Tibial nerve (tissue), 4 donors: ENCODE data around the gene MUC2. TPM values are rescaled to one million over a fixed set of nuclear protein-coding genes. Genes with fewer than 3 reads are reported as not detected.
"Not testable (repeated sequence)": the region's sequence is repeated elsewhere in the genome, so short reads cannot be mapped to it uniquely, and the experiment has no call there.

Source experiments
- DNase-seq, 2 donors: peaks; one replicate each; pipeline ENCODE4 v3.0.0-alpha.2; 2019; ENCODE audit warnings: low spot score in 2 of 2
- H3K27ac ChIP-seq, 4 donors: fragments of 200-600 bp; sonication (generic) in 3 of 4; one replicate each; pipeline ENCODE4 v1.5.1; 2017 to 2019; ENCODE audit warnings: mild to moderate bottlenecking in 1 of 4
- H3K27me3 ChIP-seq, 2 donors: fragments of 200-600 bp; sonication (generic) in 1 of 2; one replicate each; pipeline versions ENCODE4 v1.5.1 to v1.6.0; 2017 to 2019
- H3K36me3 ChIP-seq, 3 donors: fragments of 200-600 bp; sonication (generic); one replicate each; pipeline ENCODE4 v1.5.1; 2018 to 2019
- H3K4me1 ChIP-seq, 4 donors: fragments of 200-600 bp; sonication (generic) in 3 of 4; one replicate each; pipeline ENCODE4 v1.5.1; 2017 to 2019
- H3K4me3 ChIP-seq, 4 donors: fragments of 200-600 bp; sonication (generic) in 3 of 4; one replicate each; pipeline ENCODE4 v1.5.1; 2017 to 2019; ENCODE audit warnings: mild to moderate bottlenecking in 1 of 4, moderate library complexity in 1 of 4
- H3K9me3 ChIP-seq, 4 donors: fragments of 200-600 bp; sonication (generic) in 3 of 4; one replicate each; pipeline ENCODE4 v1.5.1; 2017 to 2019
- EP300 ChIP-seq, 2 donors: sonication (generic); formaldehyde crosslinking; IDR thresholded peaks; one replicate each; pipeline ENCODE4 v1.6.1; 2017; ENCODE audit warnings: antibody characterized with exemption in 2 of 2, mild to moderate bottlenecking in 1 of 2
- POLR2A ChIP-seq, 2 donors: fragments of 450-650 bp; IDR thresholded peaks; one replicate each; pipeline ENCODE4 v1.6.1; 2017; ENCODE audit warnings: antibody characterized with exemption in 2 of 2, mild to moderate bottlenecking in 2 of 2, moderate library complexity in 2 of 2
- WGBS, 2 donors: methylation state at CpG; one replicate each; pipeline ENCODE4 v1.1.5; 2018; 5-methylcytosine and 5-hydroxymethylcytosine counted together
- total RNA-seq, 4 donors: library from RNA; depleted of rRNA; stranded (reverse); fragments of >200 nt; gene quantifications; one replicate each; pipeline ENCODE4 v1.1.0, GENCODE V29; 2016
- TF ChIP-seq, protein P1 (sequence below), 5 experiments: fragments of 200-600 bp in 3 of 5; fragments of 450-650 bp in 2 of 5; sonication (generic) in 3 of 5; IDR thresholded peaks; one replicate each; pipeline ENCODE4 v1.5.1; 2016 to 2019; ENCODE audit warnings: antibody characterized with exemption in 5 of 5, mild to moderate bottlenecking in 3 of 5, moderate library complexity in 2 of 5

Gene MUC2
- total RNA-seq, 4 donors from 2014 or later = not detected

DNA sequence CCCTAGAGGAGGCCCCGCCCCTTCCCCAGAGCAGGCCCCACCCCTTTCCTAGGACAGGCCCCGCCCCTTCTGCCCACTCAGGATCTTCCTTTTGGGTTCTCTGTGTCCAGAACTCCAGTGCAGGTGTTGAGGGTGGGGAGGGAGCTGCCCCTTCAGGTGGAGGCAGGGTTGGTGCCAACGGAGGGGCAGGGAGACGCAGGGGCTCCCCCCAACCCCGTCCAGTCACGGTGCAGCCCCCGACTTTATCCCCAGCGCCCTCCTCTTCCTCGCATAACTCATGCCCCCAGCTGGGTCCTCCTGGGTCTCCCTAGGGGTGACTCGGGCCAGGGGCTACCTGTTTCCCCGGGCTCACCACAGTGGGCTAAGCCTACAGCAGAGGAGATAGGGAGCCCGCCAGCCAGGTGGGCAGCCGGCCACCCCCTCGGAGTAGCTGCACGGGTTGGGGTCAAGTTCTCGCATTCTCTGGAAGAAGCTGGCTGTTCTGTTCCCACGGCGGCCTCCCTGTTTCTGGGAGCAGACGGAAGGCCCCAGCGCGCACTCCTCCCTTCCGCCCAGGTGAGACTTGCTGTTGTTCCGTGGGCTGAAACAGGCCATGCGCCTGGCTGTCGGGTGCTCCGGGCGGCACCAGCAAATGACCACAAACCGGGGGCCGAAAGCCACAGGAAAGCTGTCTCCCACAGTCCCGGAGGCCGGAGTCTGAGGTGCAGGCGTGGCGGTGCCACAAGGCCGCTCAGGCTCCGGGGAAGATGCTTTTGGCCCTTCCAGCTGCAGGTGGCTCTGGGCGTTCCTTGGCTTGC lies 38.9 kb downstream of the MUC2 start:
- peak in 1 of 2 donors; percentile 8 for DNase-seq
- TF ChIP-seq, protein P1, sequence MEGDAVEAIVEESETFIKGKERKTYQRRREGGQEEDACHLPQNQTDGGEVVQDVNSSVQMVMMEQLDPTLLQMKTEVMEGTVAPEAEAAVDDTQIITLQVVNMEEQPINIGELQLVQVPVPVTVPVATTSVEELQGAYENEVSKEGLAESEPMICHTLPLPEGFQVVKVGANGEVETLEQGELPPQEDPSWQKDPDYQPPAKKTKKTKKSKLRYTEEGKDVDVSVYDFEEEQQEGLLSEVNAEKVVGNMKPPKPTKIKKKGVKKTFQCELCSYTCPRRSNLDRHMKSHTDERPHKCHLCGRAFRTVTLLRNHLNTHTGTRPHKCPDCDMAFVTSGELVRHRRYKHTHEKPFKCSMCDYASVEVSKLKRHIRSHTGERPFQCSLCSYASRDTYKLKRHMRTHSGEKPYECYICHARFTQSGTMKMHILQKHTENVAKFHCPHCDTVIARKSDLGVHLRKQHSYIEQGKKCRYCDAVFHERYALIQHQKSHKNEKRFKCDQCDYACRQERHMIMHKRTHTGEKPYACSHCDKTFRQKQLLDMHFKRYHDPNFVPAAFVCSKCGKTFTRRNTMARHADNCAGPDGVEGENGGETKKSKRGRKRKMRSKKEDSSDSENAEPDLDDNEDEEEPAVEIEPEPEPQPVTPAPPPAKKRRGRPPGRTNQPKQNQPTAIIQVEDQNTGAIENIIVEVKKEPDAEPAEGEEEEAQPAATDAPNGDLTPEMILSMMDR (IDR thresholded peaks at IDR 0.05) = no peak
- no peak for TF ChIP-seq EP300 (IDR thresholded peaks at IDR 0.05)
- no peak for TF ChIP-seq POLR2A (IDR thresholded peaks at IDR 0.05)
- Histone ChIP-seq H3K27ac (no peak overlapping the region), H3K9me3 (no peaks in the 10 kb centered on the region), H3K27me3 (peaks cover 0 to 10% of the 10 kb centered on the region in 2 donors), H3K4me3 (no peak overlapping the region), H3K4me1 (no peaks in the 10 kb centered on the region), H3K36me3 (no peaks in the 10 kb centered on the region)
- WGBS, 2 donors = 74 to 78% methylated on average over 24 to 34 of the region's 36 CpGs

DNA sequence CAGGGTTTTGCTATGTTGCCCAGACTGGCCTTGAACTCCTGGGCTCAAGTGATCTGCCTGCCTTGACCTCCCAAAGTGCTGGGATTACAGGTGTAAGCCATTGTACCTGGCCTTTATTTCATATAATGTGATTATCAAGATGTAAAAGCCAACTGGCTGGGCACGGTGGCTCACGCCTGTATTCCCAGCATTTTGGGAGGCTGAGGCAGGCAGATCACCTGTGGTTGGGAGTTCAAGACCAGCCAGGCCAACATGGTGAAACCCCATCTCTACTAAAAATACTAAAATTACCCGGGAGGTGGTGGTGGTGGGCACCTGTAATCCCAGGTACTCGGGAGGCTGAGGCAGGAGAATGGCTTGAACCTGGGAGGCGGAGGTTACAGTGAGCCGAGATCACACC lies 40.6 kb downstream of the MUC2 start:
- not testable (repeated sequence) for DNase-seq, H3K27ac ChIP-seq, H3K9me3 ChIP-seq, H3K36me3 ChIP-seq, H3K4me3 ChIP-seq, H3K4me1 ChIP-seq
- H3K27me3 ChIP-seq = peaks cover 0 to 15% of the 10 kb centered on the region in 2 donors
- 87 to 89% methylated on average over 6 of the region's 6 CpGs for WGBS, 2 donors

- no peak overlapping the region for H3K4me3 ChIP-seq
- WGBS, 2 donors = 86 to 87% methylated on average over 12 of the region's 12 CpGs
Measured at GRCh38 chr11:1116104-1116503, 41.4 kb downstream of the MUC2 start.

GRCh38 chr11:1116666-1117390 lies 42.2 kb downstream of the MUC2 start:
- H3K36me3 ChIP-seq = no peaks in the 10 kb centered on the region
- peaks cover 0 to 23% of the 10 kb centered on the region in 2 donors for H3K27me3 ChIP-seq
- DNase-seq = no peak
- H3K4me3 ChIP-seq = no peak overlapping the region
- no peaks in the 10 kb centered on the region for H3K4me1 ChIP-seq
- no peak overlapping the region for H3K27ac ChIP-seq
- TF ChIP-seq POLR2A (IDR thresholded peaks at IDR 0.05) = no peak
- TF ChIP-seq, protein P1 (IDR thresholded peaks at IDR 0.05) = no peak
- no peaks in the 10 kb centered on the region for H3K9me3 ChIP-seq
- WGBS, 2 donors = 60 to 63% methylated on average over 23 of the region's 23 CpGs

More at GRCh38 chr11:1116104-1116503, 41.4 kb downstream of the MUC2 start:
- H3K4me1 ChIP-seq = no peaks in the 10 kb centered on the region
- no peak overlapping the region for H3K27ac ChIP-seq
- no peak for TF ChIP-seq EP300 (IDR thresholded peaks at IDR 0.05)
- TF ChIP-seq, protein P1 (IDR thresholded peaks at IDR 0.05) = no peak
- no peak for TF ChIP-seq POLR2A (IDR thresholded peaks at IDR 0.05)
- H3K27me3 ChIP-seq = peaks cover 0 to 23% of the 10 kb centered on the region in 2 donors
- H3K9me3 ChIP-seq = no peaks in the 10 kb centered on the region
- DNase-seq = no peak
- no peaks in the 10 kb centered on the region for H3K36me3 ChIP-seq

- Histone ChIP-seq H3K4me3 (no peak overlapping the region), H3K27me3 (peaks cover 0 to 23% of the 10 kb centered on the region in 2 donors), H3K9me3 (no peaks in the 10 kb centered on the region), H3K4me1 (no peaks in the 10 kb centered on the region), H3K27ac (no peak overlapping the region), H3K36me3 (no peaks in the 10 kb centered on the region)
- 68 to 79% methylated on average over 6 of the region's 6 CpGs for WGBS, 2 donors
- DNase-seq = no peak
- TF ChIP-seq EP300 (IDR thresholded peaks at IDR 0.05) (no peak), POLR2A (IDR thresholded peaks at IDR 0.05) (no peak)
- TF ChIP-seq, protein P1 (IDR thresholded peaks at IDR 0.05) = no peak
Measured at GRCh38 chr11:1117992-1118391, 43.3 kb downstream of the MUC2 start.
